Left renal pelvis (tissue), 4 donors: ENCODE data around the gene CIAPIN1. TPM values are rescaled to one million over a fixed set of nuclear protein-coding genes. Genes with fewer than 3 reads are reported as not detected.
A peak's percentile ranks its signal among the peaks of the same experiment; 100 is the strongest.

Source experiments
- DNase-seq, 4 donors: peaks; one replicate each; pipeline ENCODE4 v3.0.0-alpha.2; 2013; ENCODE audit warnings: low read depth in 4 of 4, low spot score in 3 of 4
- polyA plus RNA-seq, 4 donors: library from polyadenylated mRNA; unstranded; fragments of 120-200 nt; gene quantifications; one replicate each; pipeline ENCODE4 v1.2.1, GENCODE V29; 2013; ENCODE audit not compliant: insufficient read length in 4 of 4

The CIAPIN1 gene
- polyA plus RNA-seq, 4 donors: 52.6 to 96.9 (median 90.0) TPM

DNA sequence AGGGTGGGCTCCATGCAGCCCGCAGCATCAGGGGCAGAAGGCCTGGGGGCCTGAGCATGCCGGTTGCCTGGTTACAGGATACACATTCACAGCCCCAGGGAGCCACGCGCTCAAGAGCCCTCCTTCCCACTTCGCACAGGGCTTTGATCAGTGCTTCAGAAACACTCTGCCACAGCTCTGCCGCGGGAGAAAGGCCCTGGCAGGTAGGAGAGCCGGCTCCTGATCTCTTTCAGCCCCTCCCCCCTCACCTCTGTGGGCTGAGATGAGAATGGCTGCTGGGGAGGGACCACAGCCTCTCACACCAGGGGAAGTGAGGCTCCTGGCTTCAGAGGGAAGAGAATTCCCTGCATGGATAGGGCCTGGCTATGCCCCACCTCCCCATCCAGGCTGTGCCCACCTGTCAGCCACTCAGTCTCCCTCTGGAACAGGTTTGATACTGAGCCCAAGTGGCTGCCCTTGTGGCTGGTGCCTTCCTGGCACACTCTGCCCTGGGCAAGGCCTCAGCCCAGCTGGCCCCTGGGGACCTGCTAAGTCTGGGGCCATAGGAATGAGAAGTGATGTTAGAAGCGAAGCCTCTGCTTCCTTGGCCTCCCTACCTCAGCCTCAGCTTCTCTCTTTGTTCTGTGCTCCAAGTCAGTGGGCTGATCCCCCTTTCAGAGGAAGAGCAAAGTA is 30.5 kb upstream of the CIAPIN1 start:
- DNase-seq: no peak

- no peak for DNase-seq
These were observed 29.6 kb upstream of the CIAPIN1 start for GRCh38 chr16:57476546-57477410.

DNA sequence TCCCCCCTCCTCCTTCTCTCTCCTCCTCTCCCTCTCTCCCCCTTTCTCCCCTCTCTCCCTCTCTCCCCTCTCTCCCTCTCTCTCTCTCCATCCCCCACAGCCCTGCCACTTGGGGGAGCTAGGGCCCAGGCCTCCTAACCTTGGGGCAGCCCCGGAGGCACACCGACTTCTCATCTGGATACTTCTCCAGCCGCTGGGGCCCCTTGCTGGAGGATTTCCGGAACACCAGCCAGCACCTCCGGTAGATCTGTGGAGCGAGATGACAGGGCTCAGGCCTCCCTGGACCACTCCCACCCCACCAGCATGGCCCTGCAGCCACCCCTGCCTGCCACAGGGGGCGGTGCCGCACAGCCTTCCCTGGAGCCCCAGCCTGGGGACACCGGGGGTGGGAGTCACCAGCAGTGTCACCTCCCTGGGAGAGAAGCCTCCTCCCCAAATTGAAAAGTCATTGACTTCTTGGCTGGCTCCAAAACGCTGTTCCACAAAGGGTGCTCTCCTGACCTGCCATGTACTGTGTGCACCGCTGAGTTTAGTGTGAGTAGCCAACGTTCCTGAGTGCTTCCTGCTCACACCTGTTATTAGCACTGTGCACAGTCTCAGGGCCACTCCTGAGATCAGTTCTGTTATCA is 28.6 kb upstream of the CIAPIN1 start:
- DNase-seq: peak in 1 of 4 donors; percentile 44

DNA sequence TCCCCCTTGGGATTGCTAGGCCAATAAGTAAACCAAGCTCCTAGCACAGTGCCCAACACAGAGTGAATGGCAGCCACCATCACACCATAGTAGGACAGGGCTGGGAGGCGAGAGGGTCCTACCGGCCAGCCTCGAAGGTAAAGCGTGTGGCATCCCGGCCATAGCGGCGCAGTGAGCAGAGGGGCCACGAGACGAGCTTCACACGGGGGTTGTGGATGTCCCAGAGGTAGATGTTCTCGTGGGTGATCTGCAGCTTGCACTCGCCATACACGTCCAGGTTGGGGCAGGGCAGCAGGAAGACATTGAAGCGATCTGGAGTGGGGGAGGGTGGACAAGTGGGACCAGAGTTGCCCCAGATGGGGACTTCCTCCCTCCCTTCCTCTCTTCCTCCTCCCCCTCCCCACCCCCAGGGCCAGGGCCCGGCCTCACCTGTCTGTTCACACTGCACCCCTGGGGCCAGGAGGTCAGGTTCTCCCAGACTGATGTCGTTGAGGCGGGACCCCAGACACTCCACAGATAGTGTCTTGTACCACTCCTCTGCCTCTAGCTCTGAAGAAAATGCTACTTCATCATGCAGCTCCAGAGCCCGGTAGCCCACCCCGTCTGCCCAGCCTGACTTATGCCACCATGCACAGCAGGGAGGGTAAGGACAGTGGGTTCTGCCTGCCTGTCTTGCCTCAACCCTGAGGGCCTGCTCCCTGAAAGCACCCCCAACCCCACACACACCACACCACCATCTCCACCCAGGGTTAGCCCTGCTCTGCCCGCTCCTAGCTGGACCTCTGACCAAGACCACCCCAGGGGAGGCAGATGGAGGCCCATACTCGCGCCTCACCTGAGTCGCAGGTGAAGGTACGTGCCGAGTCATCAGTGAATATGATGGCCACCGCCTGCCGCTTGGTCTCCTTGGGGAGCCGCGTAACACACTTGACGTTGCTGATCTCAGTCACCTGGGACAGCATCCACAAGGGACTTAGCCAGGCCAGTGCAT is 27.8 kb upstream of the CIAPIN1 start:
- no peak for DNase-seq

- no peak for DNase-seq
These were observed 26.7 kb upstream of the CIAPIN1 start for GRCh38 chr16:57473906-57474305.

DNA sequence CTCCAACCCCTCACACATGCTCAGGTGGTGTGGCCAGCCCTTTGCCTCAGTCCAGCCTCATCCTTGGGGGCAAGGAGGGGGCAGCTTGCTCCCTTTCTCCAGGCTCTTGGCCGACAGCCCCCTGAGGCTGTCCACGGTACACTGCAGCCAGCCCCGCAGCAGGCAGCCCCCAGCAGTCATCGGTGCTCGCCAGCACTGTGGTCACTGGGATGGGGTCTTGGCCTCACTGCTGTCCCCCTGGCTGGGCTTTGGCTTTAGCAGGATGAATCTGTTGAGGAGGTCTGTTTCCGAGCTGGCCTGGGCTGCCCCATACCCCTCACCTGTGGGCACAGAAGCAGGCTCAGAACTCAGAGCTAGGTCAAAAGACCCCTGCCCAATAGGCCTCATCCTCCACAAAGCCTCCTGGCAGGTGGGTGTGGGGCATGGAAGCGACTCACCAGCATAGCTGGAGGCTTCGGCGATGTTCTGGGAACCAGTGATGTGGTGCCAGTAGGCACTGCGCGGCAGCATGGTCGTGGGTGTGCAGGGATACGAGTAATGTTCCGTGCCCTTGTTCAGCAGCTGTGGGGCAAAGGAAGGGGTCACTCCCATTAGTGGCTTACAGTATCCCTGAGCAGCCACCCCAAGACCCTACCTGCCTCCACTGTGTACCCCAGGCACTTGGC is 26.1 kb upstream of the CIAPIN1 start:
- no peak for DNase-seq

- DNase-seq: no peak
These were observed 25.5 kb upstream of the CIAPIN1 start for GRCh38 chr16:57472665-57473060.

DNA sequence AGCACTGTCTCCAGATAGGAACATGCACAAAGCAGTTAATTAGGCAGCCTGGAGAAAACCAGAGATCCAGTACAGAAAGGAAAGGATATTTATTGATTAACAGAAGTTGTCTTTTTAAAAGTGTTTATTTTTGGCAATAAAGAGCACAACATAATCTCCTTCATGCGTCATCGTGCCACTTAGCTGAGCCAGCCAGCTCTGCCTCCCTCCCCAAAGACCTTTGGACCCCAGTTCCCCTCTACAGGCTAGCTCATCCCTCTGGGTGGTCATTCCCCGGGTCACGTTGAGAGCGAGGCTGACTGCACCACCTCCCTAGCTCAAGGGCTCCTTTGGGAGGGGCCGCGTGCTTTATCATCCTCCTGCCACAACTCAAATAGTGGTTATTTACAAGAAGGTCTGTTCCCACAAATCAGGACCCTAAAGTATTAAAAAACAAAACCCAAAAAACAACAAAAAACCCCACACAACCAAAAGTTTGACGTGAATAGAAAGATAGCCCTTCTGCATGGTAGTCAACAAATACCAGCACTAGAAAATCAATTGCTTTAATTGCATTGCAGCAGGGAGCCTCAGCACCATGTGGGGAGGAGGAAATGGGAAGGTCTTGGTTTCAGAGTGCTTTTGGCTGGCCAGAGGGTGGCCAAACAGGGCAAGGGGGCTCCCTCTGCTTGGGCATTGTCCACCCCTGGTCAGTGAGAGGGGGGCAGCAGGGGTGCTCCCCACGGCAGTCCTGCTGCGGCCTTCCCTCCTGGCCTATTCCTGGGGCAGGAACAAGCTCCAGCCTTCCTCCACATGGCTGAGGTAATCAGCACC is 24.9 kb upstream of the CIAPIN1 start:
- no peak for DNase-seq

DNA sequence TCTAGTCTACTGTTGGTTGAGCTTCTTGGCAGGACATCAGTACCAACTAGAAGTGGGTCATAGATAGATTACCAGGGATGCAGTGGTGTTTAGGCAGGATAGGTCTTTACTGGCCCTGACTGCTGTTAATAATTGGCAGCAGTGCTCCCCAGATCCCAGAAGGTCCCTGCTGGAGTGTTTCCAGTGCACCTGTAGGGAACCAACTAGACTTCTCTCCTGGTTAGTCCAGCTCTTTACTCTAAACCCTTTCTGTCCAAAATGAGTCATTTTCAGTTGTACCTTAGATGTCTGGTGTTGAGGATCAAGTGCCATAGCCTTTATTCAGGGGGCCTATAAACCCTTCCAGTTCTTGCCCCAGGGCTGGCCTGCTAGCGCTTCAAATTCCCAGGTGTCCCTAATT is 24.0 kb upstream of the CIAPIN1 start:
- DNase-seq: no peak

- no peak for DNase-seq
These were observed 23.5 kb upstream of the CIAPIN1 start for GRCh38 chr16:57470711-57471110.

- DNase-seq: no peak
These were observed 22.8 kb upstream of the CIAPIN1 start for GRCh38 chr16:57469917-57470470.

GRCh38 chr16:57469046-57469445 is 21.9 kb upstream of the CIAPIN1 start:
- DNase-seq: no peak

- no peak for DNase-seq
These were observed 21.2 kb upstream of the CIAPIN1 start for GRCh38 chr16:57468346-57468745.

DNA sequence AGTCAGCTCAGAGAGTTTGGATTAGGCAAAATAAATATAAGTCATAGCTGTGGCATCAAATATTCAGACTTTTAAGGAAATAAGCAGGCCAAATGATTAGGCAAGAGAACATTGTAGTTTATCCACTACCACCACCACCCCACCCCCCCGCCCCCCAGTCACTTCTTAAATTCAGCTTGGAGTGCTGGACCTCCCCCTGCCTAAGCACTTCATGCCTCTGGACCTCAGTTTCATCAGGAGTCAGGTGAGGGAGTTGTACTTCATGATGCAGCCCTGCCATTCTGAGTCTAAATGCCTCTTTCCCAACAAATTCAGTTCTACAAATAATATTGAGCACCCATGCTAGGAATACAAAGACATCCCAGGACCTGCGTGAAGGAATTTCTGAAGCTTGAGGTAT is 17.3 kb upstream of the CIAPIN1 start:
- no peak for DNase-seq

GRCh38 chr16:57462978-57463362 is 15.8 kb upstream of the CIAPIN1 start:
- no peak for DNase-seq

DNA sequence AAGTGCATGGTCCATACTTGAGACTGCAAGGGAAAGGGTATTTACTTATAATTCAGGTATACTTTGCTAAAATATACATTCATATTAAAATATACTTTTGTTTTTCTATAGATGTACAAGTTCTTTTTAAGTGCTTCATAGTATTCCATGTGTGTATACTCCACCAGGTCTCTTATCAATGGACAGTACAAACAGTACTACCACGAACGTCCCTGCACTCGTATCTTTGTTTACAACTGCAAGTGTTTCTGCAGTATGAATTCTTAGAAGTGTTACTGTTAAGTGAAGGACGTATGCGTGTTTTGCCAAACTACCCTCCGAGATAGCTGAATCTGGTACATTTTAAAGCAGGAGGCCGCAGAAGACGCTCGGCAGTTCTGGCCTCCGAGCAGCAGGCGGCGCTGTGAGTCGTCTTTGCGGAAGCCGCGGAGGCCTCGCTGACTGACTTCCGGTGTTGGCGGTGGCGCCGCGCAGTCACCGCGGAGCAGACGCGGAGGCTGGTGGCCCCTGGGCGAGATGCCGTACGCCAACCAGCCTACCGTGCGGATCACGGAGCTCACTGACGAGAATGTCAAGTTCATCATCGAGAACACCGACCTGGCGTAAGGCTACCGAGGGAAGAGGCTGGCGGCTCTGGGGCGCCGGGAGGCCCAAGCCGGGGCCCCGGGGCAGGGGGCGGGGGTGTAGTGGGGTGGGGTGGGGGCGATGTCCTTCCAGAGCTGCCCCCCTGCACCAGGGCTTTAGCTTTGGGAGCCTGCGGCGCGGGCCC is 15.2 kb upstream of the CIAPIN1 start, which contains the start of gene POLR2C:
Gene POLR2C, plus strand, starts transcription at position 471 of the 769 bp plus-strand sequence. Its CDS starts 46 bp downstream, at position 517.
- DNase-seq: peak in 3 of 4 donors; percentile 72 to 73 (median 73)

DNA sequence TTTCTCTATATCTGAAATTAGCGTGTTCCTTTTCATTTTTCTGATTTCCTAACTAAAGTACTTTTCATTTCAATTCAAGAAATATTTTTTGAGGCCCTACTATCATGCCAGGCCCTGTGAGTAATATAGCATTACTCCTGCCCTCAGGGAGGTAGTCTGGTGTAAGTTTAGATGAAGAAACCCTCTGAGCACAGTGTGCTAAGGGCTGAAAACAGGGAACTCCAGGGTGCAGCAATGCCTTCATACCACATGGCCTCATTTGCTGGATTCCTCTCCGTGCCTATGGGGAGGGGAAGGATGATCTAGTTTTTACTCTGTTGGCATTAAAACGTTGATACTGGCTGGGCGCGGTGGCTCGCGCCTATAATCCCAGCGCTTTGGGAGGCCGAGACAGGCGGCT is 4.8 kb upstream of the CIAPIN1 start:
- no peak for DNase-seq
